Measurements from ENCODE around the gene MVB12A. TPM values are rescaled to one million over a fixed set of nuclear protein-coding genes. Genes with fewer than 3 reads are reported as not detected.
A peak's percentile ranks its signal among the peaks of the same experiment; 100 is the strongest.

Gene MVB12A
- total and polyA plus RNA-seq, 10 of the 15 experiments (the other 5 are each of a cell fraction or from before 2014, with no cell fraction given): 1.2 to 47.6 (median 26.3) TPM

GRCh38 chr19:17458970-17459369, 39.1 kb downstream of the MVB12A start:
- TF ChIP-seq ZNF687 (IDR thresholded peaks at IDR 0.05): no peak
- TF ChIP-seq RUNX3 (IDR thresholded peaks at IDR 0.05; ENCODE audit: low read length): peak; percentile 33; the same call in 1 of the 2 replicates
- no peak for TF ChIP-seq ASH2L (IDR thresholded peaks at IDR 0.05; ENCODE audit: borderline replicate concordance, low read depth)
- Histone ChIP-seq H3K9ac (ENCODE audit: control insufficient read depth, insufficient read depth, low read length) (no peak overlapping the region), H3K4me1 (ENCODE audit: control insufficient read depth, insufficient read depth, low read length) (no peaks in the 10 kb centered on the region), H3K27ac (ENCODE audit: control insufficient read depth, insufficient read depth) (no peak overlapping the region), H3K79me2 (ENCODE audit: control insufficient read depth, insufficient read depth, low read length) (no peaks in the 10 kb centered on the region), H3K4me2 (ENCODE audit: control insufficient read depth, insufficient read depth) (no peak overlapping the region), H4K20me1 (ENCODE audit: control insufficient read depth, insufficient read depth) (no peaks in the 10 kb centered on the region), H3K9me3 (replicated peaks; ENCODE audit: control insufficient read depth, insufficient read depth, low read length) (no peaks in the 10 kb centered on the region), H3K27me3 (replicated peaks in 1 of 2; ENCODE audit: control insufficient read depth in 2 of 2, insufficient read depth in 2 of 2, low read length in 1 of 2) (peaks cover 3 to 7% of the 10 kb centered on the region in 2 experiments; a peak in 2 of 4 replicates), H3K36me3 (ENCODE audit: control insufficient read depth in 2 of 2, insufficient read depth in 2 of 2, low read length in 1 of 2) (no peaks in the 10 kb centered on the region), H2AFZ (ENCODE audit: control insufficient read depth, low read depth, low read length) (no peak overlapping the region), H3K4me3 (no peak overlapping the region)
- CTCF ChIA-PET: no interaction called here
- BruUV-seq (replicated peaks): no TSS peak
- FAIRE-seq (no peak), DNase-seq (ENCODE audit: low read depth, low spot score) (no peak), ATAC-seq (no peak)
- SMC1A ChIA-PET (ENCODE audit: uncharacterized antibody, unreplicated experiment): interaction anchor here (0.6 kb wide), 1 partner anchor 129 kb away, joined by 3 read pairs; no protein-coding TSS in a partner anchor
- RAD21 ChIA-PET (ENCODE audit: unreplicated experiment): no interaction called here
- POLR2A ChIA-PET: interaction anchor here (0.9 kb wide), 1 partner anchor 8 kb away, joined by 10 read pairs; no protein-coding TSS in a partner anchor
- 31% methylated on average over 3 of the region's 3 CpGs for WGBS (ENCODE audit: insufficient coverage, insufficient replicate concordance, low lambda C conversion rate, missing lambda C conversion rate)
- intact Hi-C loops (cut with micrococcal nuclease; ENCODE audit: unreplicated experiment) (no loop called here), in situ Hi-C loops (cut with MboI) (no loop called here)
